GM15510 (cell line): ENCODE results near the gene MUC21.

Experiments used
- POLR2A ChIP-seq: IDR thresholded peaks from 3 replicates; pipeline ENCODE4 v1.6.1; 2011; ENCODE audit warnings: borderline replicate concordance; ENCODE audit not compliant: insufficient read length; ENCODE audit errors: extremely low read depth

The MUC21 gene

GRCh38 chr6:30957716-30958115 is 25.8 kb upstream of the MUC21 start:
- TF ChIP-seq POLR2A: no peak

GRCh38 chr6:30960907-30961673 is 22.4 kb upstream of the MUC21 start:
- no peak for TF ChIP-seq POLR2A

GRCh38 chr6:30962716-30963115 is 20.8 kb upstream of the MUC21 start:
- no peak for TF ChIP-seq POLR2A

GRCh38 chr6:30963641-30964040 is 19.9 kb upstream of the MUC21 start:
- TF ChIP-seq POLR2A: no peak

- TF ChIP-seq POLR2A: no peak
Observed at GRCh38 chr6:30964075-30964474, 19.4 kb upstream of the MUC21 start.

GRCh38 chr6:30965140-30965601 is 18.3 kb upstream of the MUC21 start:
- TF ChIP-seq POLR2A: no peak

- no peak for TF ChIP-seq POLR2A
Observed at GRCh38 chr6:30966154-30966553, 17.4 kb upstream of the MUC21 start.

GRCh38 chr6:30970946-30971345 is 12.6 kb upstream of the MUC21 start:
- no peak for TF ChIP-seq POLR2A

- TF ChIP-seq POLR2A: no peak
Observed at GRCh38 chr6:30972816-30973215, 10.7 kb upstream of the MUC21 start.

- no peak for TF ChIP-seq POLR2A
Observed at GRCh38 chr6:30974490-30975252, 8.8 kb upstream of the MUC21 start.

GRCh38 chr6:30979141-30979540 is 4.4 kb upstream of the MUC21 start:
- TF ChIP-seq POLR2A: no peak

GRCh38 chr6:30979690-30980089 is 3.8 kb upstream of the MUC21 start:
- no peak for TF ChIP-seq POLR2A

- no peak for TF ChIP-seq POLR2A
Observed at GRCh38 chr6:30981942-30982772, 1.4 kb upstream of the MUC21 start.

- TF ChIP-seq POLR2A: no peak
Observed at GRCh38 chr6:30985490-30985889, 2.0 kb downstream of the MUC21 start.

- no peak for TF ChIP-seq POLR2A
Observed at GRCh38 chr6:30987304-30987703, 3.8 kb downstream of the MUC21 start.
